ENCODE measurements around the gene RTTN.
A peak's percentile ranks its signal among the peaks of the same experiment; 100 is the strongest.

Gene RTTN

DNA sequence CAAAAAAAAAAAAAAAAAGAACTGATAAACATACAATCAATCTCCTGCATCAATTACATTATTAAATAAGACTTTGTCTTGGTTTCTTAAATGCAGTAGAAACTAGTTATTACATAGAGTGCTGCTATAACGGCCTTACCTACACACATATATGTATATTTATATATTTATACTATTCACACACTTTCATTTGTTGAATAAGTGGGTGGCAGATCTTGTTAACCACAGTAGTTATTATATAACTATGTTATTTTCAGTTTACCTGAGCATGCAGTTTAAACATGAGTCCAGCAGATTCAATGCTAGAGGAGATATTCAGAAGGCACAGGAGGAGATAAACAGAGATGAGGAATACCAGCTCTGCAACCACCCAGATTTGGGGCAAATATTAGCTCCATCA lies 176.3 kb downstream of the RTTN start:
- no peak for DNase-seq

DNA sequence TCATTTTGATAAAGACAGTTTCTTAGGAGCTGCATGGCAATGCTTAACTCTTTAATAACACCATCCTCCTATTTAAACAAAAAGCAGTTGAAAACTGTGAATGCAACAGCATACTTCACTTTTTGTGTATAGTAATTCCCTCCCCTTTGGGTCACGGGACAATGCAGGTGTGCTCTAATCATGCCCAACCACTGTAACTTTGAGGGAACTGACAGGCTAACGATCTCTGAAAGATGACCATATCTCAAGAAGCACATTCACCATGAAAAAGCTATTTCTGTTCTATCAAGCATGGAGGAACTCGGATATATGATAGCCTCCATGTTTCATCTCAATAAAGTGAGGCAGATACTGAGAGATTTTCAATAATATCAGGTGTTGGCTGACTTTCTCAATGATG lies 176.8 kb downstream of the RTTN start:
- no peak for DNase-seq

DNA sequence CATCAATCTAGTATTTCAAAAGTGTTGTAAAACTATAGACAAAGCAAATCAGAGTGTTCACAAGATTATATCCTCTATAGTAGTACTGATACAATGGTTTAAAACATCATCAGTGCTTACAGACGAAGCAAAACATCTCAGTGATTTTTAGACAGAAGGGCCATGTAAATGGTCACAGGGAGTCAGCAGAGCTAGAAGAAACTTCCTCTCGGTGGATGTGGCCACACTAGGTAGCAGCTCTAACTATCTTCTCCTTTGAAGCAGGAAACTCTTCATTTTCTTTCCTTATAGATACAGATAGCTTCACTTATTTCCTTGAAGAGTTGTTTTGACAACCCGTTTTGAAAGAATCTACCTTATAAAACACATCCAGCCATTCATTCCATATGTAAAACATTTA lies 177.4 kb downstream of the RTTN start:
- DNase-seq: no peak

DNA sequence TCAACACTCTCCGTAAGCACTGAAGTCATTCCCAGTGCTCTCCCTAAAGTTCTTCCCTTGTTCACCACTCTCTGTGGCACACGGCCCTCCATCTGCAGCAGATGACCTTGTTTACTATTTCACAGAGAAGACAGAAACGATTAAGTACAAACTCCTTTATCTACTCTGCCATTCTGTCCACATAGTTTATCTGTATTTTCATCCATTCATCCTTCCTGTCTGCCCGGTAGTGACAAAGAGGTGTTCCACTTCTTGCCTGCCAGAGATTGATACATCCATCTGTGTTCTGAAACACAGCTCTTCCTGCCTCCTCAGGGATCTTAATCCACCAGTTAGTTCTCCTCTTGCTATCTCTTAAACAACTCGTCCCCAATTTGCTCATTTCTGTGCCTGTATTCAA lies 179.9 kb downstream of the RTTN start:
- DNase-seq: no peak

DNA sequence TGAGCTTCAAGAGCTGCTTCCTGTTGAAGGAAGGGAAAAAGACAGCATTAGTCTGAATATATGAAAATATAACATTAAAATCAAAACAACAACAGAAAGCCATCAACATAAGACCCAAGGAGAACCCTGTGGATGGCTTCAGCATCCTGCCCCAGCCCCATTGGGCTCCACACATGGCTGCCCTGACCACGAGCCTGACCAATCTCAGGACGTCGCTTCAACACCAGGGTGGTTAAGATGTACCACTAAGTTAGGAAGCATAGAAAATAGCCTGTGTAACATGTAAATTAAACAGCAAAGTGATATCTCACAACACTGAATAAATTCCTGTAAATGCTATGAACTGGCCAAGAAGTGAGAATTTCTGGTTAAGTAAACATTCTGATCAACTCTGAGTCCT lies 180.7 kb downstream of the RTTN start:
- no peak for DNase-seq

DNA sequence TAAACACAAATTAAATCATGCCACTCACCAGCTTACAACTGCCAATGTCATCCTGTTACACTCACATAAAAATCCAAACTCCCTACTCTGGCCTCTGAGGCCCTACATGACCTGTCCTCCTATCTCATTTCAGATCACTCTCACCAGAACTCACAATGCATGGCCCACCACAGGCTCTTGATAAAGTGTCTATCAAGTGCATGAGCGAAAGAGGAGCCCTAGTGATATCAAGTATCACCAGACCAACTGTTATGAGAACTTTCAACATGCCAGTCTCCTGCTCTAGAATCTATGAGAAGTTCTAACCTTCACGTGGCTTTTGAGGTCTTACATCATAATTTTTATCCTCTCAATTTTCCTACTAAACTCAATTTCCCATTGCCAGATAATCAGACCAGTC lies 181.4 kb downstream of the RTTN start:
- DNase-seq: no peak

GRCh38 chr18:70022636-70023035 lies 182.9 kb downstream of the RTTN start:
- no peak for DNase-seq

DNA sequence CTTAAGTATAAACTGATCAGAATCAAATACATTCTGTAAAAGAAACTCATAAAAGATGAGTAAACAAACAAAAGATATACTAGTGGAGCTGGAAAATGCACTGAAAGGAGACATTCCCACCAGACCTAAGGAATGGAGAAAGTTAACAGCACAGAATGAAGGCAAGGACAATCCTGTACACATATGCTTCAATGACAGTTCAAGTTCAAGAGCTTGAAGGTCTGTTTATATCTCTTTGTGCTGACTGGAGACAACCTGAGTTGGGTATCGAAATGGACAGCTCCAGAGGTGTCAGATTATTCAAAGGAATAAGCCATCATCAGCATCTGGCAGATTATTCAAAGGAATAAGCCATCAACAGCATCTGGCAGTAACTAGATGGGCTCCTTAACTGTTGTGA lies 184.0 kb downstream of the RTTN start:
- DNase-seq: no peak

DNA sequence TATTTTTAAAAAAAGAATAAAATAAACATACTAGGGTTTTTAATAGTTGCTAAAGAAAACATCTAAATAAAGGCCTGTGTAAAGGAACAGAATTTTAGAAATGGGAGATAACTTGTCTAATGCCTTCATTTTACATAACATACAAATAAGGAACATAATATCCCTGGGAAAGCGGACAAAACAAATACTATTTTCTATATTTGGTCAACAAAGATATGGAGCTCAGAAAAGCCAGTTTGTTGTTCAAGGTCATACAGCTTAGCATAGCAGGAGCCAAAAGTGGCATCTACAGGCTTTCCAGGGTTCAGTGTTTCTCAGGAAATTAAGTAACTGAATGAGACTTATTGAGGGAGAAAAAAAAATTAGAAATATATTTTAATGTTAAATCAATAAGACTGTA lies 184.4 kb downstream of the RTTN start:
- DNase-seq: no peak

- no peak for DNase-seq
Observed at GRCh38 chr18:70019991-70020390, 185.5 kb downstream of the RTTN start.

GRCh38 chr18:70019136-70019535 lies 186.4 kb downstream of the RTTN start:
- DNase-seq: no peak

DNA sequence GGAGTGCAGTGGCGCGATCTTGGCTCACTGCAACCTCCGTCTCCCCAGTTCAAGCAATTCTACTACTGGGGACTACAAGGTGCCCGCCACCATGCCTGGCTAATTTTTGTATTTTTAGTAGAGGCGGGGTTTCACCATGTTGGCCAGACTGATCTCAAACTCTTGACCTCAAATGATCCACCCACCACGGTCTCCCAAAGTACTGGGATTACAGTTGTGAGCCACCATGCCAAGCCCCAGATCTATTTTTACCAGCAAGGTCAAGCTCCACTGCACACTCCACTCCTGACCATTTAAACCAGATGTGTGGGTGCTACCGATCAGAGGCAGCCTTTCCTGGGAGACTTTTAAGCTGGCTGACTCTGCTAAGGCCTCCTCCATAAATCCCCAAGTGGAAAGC lies 190.4 kb downstream of the RTTN start:
- no peak for DNase-seq

DNA sequence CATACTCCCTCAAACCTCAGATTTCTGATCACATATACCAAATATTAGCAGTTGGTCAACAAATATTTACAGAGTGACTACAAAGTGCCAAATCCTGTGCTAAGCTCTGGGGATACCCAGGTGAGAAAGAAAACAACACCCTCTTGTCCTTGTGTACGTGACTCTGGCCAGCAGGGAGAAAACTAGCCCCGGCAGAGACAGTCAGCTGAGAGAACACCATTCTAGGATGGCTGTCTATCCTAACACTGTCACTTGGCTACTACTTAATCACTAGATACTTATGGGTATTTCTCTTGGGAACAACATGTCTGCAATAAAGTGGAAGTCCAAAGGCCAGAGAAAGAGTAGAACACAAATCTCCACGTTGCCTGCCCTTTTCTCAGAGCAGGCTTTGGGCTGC lies 199.9 kb downstream of the RTTN start:
- DNase-seq: no peak

- no peak for DNase-seq
Observed at GRCh38 chr18:70004696-70005095, 200.8 kb downstream of the RTTN start.

GRCh38 chr18:69999656-70000055 lies 205.8 kb downstream of the RTTN start:
- no peak for DNase-seq

DNA sequence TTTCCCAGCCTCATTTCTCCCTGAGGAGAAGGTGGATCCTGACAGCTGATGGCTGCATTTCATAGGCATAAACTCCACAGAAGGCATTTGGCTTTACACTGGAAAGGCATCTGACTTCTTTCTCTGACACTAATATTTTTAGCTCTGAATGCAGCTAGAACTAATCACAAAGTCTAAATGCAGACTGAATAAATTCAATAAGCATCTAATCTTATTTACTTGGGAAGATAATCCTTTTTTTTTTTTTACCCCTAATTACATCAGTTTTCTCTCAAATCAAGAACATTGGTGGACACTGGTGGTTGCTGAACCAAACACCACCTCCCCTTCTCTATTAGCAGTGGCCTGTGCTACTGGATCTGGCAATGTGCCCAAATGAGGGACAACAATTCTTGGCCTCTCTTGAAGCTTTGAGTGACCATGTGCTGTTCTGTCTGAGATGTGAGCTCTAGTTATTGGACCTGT lies 206.9 kb downstream of the RTTN start:
- DNase-seq: peak in 1 of 56 donors; percentile 5

- no peak for DNase-seq
Observed at GRCh38 chr18:69996951-69997798, 208.3 kb downstream of the RTTN start.

- no peak for DNase-seq
Observed at GRCh38 chr18:69996417-69996816, 209.1 kb downstream of the RTTN start.

GRCh38 chr18:69995774-69996173 lies 209.7 kb downstream of the RTTN start:
- DNase-seq: no peak

- no peak for DNase-seq
Observed at GRCh38 chr18:69992776-69993175, 212.7 kb downstream of the RTTN start.

- no peak for DNase-seq
Observed at GRCh38 chr18:69987870-69988269, 217.6 kb downstream of the RTTN start.

DNA sequence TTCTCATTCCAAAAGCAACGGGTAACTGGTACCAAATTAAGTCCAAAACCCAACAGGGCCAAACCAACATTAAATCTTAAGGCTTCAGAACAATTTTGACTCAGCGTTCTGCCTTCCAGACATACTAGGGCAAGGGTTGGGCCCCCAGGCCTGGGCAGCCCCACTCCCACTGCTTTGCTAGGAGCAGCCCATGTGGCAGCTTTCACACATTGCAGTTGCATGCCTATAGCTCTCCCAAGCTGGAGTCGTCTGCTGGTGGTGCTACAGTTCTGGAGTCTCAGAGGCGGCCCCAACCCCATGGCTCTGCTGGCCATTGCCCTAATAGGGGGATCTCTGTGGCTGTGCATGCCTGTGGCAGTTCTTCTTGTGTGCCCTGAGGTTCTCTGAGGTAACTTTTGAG lies 220.2 kb downstream of the RTTN start:
- no peak for DNase-seq

DNA sequence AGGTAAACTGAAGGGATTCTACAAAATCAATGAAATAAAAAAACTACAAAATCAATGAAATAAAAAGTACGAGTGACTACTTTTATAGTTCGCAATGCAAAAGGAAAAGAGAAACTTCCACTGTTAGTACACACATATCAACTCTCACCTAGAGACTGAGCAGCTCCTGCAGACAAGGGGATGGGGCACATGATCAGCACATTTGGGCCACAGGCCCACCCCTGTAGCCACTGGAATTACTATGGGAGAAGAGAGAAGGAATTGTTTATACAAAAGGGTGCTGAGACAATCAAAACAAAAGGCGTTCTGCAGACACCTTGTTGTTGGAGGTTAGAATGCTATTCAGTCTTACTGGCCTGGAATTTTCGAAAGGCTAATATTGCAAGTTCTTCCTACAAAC lies 223.1 kb downstream of the RTTN start:
- no peak for DNase-seq

- no peak for DNase-seq
Observed at GRCh38 chr18:69981948-69982347, 223.5 kb downstream of the RTTN start.

Data from nucleus accumbens (tissue), 56 donors.